ENCODE results near the gene STX11.

STX11 gene

DNA sequence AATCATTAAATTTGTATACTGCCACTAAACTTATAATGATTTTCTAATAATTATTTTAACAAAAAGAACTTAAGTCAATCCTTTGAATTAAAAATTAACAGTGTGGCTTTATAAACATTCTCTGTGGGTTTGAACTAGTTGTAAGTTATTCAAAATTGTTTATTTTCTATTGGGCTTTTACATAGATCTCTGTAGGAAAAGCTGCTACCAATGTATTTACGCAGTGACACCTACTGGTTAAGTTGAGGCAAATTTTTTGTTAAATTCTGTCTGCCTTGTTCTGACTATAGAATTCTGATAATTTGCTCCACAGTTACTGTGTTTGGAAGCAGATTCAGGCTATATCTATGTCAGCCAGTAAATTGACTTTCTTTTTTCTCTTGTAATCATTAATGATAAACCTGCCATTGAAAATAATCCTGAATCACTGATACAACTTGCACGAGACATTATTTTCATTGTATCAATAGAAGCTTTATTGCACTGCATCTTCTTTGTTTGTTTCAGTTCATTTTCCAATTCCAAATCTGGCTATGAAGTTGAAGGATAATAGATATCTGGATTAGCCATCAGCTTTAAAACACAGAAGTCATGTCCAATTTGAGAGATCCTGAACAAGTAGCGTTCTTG is 68.9 kb downstream of the STX11 start:
- TF ChIP-seq, protein P1, sequence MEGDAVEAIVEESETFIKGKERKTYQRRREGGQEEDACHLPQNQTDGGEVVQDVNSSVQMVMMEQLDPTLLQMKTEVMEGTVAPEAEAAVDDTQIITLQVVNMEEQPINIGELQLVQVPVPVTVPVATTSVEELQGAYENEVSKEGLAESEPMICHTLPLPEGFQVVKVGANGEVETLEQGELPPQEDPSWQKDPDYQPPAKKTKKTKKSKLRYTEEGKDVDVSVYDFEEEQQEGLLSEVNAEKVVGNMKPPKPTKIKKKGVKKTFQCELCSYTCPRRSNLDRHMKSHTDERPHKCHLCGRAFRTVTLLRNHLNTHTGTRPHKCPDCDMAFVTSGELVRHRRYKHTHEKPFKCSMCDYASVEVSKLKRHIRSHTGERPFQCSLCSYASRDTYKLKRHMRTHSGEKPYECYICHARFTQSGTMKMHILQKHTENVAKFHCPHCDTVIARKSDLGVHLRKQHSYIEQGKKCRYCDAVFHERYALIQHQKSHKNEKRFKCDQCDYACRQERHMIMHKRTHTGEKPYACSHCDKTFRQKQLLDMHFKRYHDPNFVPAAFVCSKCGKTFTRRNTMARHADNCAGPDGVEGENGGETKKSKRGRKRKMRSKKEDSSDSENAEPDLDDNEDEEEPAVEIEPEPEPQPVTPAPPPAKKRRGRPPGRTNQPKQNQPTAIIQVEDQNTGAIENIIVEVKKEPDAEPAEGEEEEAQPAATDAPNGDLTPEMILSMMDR (conservative IDR thresholded peaks at IDR 0.05; ENCODE audit: low read depth, low read length): peak; percentile 62
- DNase-seq (ENCODE audit: low read depth): peak; percentile 82
- H3K4me3 ChIP-seq (ENCODE audit: low read depth, low read length): no peak overlapping the region

DNA sequence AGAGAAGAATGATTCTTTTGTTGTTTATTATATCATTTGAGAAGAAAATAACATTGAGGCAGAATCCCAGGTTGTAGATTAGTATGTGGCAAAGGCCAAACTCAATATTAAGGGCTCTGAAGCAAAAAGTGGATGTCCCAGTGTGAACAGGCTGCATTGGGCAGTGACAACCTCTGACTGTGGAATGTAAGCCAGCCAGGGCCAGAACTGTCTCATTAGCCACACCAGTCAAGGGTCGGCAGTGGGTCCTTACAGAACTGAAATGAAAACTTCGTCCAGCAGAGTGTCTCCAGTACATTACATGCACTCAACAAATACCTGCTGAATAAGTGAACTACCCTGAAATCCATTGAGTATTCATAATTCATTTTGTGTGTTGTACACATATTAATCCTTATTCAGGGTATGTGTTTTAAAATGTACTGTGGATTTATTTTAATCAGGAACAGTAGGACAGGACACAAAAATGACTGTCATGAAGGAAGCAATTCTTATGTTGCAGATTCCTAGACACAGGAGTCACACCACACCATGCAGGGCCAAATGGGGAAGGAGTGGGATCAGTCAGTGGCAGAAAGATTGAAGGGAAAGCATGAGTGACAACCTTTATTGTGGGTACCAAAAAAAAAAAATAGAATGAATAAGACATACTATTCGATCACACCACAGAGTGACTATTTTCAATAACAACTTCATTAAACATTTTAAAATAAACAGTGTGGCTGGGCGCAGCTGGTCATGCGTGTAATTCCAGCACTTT is 69.9 kb downstream of the STX11 start:
- H3K4me3 ChIP-seq (ENCODE audit: low read depth, low read length): no peak overlapping the region
- DNase-seq (ENCODE audit: low read depth): no peak
- TF ChIP-seq, protein P1 (conservative IDR thresholded peaks at IDR 0.05; ENCODE audit: low read depth, low read length): no peak

DNA sequence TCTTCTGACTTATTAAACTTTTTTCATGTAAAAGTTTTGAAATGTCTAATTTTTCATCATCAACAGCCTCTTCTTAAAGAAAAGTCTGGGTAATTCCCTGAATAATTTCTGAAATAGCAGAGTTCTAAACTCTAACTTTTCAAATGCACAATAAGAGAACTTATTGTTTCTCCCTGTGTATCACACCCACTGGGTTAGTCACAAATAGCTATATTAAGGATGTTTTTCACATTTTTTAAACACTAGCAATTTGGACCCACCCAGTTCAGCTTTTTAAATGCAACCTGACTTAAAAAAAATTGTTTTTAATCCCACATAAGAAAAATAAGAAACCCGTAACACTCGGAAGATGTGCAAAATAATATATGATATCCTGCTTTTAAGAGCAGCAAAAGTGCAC is 73.4 kb downstream of the STX11 start:
- no peak for DNase-seq (ENCODE audit: low read depth)
- TF ChIP-seq, protein P1 (conservative IDR thresholded peaks at IDR 0.05; ENCODE audit: low read depth, low read length): no peak
- H3K4me3 ChIP-seq (ENCODE audit: low read depth, low read length): no peak overlapping the region

DNA sequence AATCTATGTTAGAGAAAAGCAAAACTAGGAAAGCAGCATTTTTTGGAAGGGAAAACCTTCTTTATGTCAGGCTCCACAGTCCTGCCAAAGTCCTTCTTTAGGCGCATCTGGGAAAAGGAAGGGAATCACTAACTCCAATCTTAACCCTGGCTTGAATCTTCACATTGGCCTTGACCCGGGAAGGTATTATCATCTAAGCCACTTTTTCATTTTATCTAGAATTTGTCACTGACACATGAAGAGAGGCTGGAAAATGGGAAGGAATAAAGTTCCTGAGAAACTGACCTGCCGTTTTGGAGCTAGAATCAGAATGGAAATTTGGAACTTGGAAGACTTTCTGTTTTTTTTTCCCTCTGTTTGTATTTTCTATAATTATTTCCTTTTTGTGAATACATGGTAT is 81.4 kb downstream of the STX11 start:
- TF ChIP-seq, protein P1 (conservative IDR thresholded peaks at IDR 0.05; ENCODE audit: low read depth, low read length): no peak
- H3K4me3 ChIP-seq (ENCODE audit: low read depth, low read length): no peak overlapping the region
- DNase-seq (ENCODE audit: low read depth): no peak

DNA sequence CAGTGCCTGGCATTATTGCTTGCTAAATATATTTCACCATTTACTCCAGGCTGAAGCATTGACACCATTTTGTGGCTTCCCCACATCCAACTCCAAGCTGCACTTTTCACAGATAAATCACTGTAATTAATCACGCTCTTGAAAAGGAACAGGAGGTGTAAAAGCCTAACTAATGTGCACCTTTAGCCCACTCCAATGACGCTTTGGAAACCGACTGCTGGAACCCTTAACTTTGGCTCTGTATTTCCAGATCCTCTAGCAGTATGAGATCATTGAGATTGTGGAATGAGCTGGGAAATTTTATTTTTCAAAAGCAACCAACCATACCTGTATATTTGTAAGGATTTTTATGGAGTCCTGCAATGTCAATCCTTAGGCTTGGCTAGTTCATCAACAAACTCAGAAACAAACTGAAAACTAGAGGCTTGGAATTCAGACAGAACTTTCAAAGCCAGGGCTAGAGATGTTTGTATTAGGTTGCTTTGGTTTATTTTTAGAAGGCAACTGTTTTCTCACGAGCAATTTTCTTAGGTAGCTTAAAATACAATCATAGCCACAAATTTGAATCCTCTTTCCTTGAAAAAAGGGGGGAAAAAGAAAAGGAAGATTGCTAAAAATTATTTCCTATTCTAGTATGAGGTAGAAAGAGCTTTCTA is 82.0 kb downstream of the STX11 start:
- no peak overlapping the region for H3K4me3 ChIP-seq (ENCODE audit: low read depth, low read length)
- TF ChIP-seq, protein P1 (conservative IDR thresholded peaks at IDR 0.05; ENCODE audit: low read depth, low read length): no peak
- peak; percentile 9 for DNase-seq (ENCODE audit: low read depth)

DNA sequence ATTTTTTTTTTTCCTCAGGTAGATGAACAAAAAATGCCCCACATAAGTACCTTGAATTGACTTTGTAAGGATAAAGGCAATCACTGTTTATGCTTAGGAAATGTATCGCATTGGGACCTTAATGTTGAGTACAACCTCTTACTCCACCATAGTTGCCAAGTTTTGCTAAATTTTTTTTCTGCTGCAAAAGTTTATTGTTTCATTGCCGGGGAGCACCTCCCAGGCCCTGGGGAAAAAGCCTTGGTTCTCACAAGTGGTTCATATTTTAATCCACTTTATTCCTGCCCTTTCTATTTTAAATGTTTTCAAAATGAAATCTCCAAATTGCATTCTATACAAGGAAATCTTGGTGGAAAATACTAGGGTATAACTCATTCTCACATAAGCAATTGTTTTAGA is 82.5 kb downstream of the STX11 start:
- TF ChIP-seq, protein P1 (conservative IDR thresholded peaks at IDR 0.05; ENCODE audit: low read depth, low read length): no peak

More for the DNA sequence above, 82.5 kb downstream of the STX11 start:
- no peak overlapping the region for H3K4me3 ChIP-seq (ENCODE audit: low read depth, low read length)
- DNase-seq (ENCODE audit: low read depth): no peak

All from choroid plexus epithelial cell (primary cell).